Stimulated activated naive CD8-positive, alpha-beta T cell treated with anti-CD3 and anti-CD28 coated beads, Interleukin-15, Interleukin-2, amounts not matched to agents 100 ng/mL and 50 ng/mL, for 24 hours (primary cell): Measurements from ENCODE around the gene TMEM178A.
"Not testable (repeated sequence)": the region's sequence is repeated elsewhere in the genome, so short reads cannot be mapped to it uniquely, and the experiment has no call there.

Experiments used
- H3K27ac Mint-ChIP-seq: one replicate; pipeline ENCODE4 v1.8.0; 2021; ENCODE audit warnings: mild to moderate bottlenecking, mixed read lengths
- H3K27me3 Mint-ChIP-seq: one replicate; pipeline ENCODE4 v1.8.0; 2021; ENCODE audit warnings: mixed read lengths
- H3K36me3 Mint-ChIP-seq: one replicate; pipeline ENCODE4 v1.8.0; 2021; ENCODE audit warnings: low read depth, mixed read lengths
- H3K4me1 Mint-ChIP-seq: one replicate; pipeline ENCODE4 v1.8.0; 2021; ENCODE audit warnings: low read depth, mixed read lengths
- H3K4me3 Mint-ChIP-seq: one replicate; pipeline ENCODE4 v1.8.0; 2021; ENCODE audit warnings: mild to moderate bottlenecking, mixed read lengths
- H3K9me3 Mint-ChIP-seq: one replicate; pipeline ENCODE4 v1.8.0; 2021; ENCODE audit warnings: mixed read lengths

Gene TMEM178A

DNA sequence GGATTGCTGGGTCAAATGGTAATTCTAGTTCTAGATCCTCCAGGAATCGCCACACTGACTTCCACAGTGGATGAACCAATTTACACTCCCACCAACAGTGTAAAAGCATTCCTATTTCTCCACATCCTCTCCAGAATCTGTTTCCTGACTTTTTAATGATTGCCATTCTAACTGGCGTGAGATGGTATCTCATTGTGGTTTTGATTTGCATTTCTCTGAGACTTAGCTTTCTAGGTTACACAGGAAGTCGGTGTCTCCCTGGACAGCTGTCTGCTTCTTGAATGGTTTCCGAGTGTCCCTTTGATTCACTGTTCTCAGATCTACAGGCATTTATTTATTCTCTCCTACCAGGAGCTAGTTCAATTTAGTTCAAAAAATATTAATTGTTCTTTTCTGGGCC, 62.4 kb downstream of the TMEM178A start:
- H3K4me3 Mint-ChIP-seq, H3K4me1 Mint-ChIP-seq, H3K27ac Mint-ChIP-seq, H3K27me3 Mint-ChIP-seq, H3K9me3 Mint-ChIP-seq: not testable (repeated sequence)
- peaks cover 19% of the 10 kb centered on the region for H3K36me3 Mint-ChIP-seq

DNA sequence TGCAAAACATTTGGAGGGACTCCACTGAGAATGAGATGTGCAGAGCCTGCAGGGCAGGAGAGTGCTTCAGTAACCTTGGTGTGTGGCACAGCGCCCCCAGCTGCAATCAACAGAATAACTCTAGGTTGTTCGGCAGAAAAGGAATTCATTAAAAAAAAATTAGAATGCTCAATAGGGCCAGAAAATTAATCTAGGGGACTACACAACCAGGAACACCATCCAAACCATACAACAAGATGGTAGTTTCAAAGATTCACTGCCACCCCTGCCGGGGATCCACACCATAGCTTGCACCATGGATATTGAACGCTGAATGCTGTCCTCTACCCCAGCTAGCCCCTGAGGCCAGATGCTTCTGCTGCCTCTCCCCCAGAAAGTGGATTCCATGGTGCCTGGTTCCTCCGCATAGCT, 63.2 kb downstream of the TMEM178A start:
- H3K4me3 Mint-ChIP-seq: no peak overlapping the region
- H3K4me1 Mint-ChIP-seq: peaks cover 4% of the 10 kb centered on the region
- H3K27me3 Mint-ChIP-seq: no peaks in the 10 kb centered on the region
- no peak overlapping the region for H3K27ac Mint-ChIP-seq
- peaks cover 26% of the 10 kb centered on the region for H3K36me3 Mint-ChIP-seq
- no peaks in the 10 kb centered on the region for H3K9me3 Mint-ChIP-seq

- Mint-ChIP-seq H3K9me3 (no peaks in the 10 kb centered on the region), H3K27ac (no peak overlapping the region), H3K4me3 (no peak overlapping the region), H3K27me3 (no peaks in the 10 kb centered on the region), H3K4me1 (peaks cover 4% of the 10 kb centered on the region), H3K36me3 (peaks cover 38% of the 10 kb centered on the region)
These were observed 64.6 kb downstream of the TMEM178A start for GRCh38 chr2:39730276-39730675.

DNA sequence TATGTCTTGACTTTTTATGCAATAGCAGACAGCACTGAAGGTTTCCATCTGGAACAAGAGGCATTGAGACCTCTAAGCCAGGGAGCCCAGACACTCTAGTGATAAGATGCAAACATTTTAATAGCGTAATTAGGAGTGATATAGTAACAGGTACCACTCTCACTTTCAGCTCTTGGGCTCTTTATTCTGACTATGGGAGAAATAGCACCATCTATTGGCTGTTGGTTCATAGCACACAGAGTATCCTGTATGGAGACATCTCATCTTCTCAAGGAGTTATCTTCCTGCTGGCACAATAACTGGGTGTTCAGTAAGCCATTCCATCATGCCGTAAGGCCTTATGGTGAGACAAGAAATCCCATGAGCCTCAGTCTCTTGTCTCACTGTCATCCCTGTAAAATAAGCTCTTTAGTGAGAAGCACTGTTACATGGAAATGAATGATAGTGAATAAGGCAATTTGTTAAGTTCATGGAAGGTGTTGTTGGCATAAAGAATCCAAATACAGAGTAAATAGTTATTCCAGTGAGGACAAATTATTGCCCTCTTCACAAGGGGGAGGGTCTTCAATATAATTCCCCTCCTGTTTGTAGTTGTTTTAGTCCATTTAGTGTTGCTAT, 65.1 kb downstream of the TMEM178A start:
- Mint-ChIP-seq H3K27ac (no peak overlapping the region), H3K4me3 (no peak overlapping the region), H3K9me3 (no peaks in the 10 kb centered on the region), H3K36me3 (peaks cover 43% of the 10 kb centered on the region), H3K4me1 (peaks cover 9% of the 10 kb centered on the region), H3K27me3 (no peaks in the 10 kb centered on the region)

- H3K27me3 Mint-ChIP-seq: no peaks in the 10 kb centered on the region
- H3K27ac Mint-ChIP-seq: no peak overlapping the region
- peaks cover 10% of the 10 kb centered on the region for H3K4me1 Mint-ChIP-seq
- H3K36me3 Mint-ChIP-seq: peaks cover 50% of the 10 kb centered on the region
- H3K4me3 Mint-ChIP-seq: no peak overlapping the region
- H3K9me3 Mint-ChIP-seq: no peaks in the 10 kb centered on the region
These were observed 65.8 kb downstream of the TMEM178A start for GRCh38 chr2:39731546-39731945.

GRCh38 chr2:39732482-39732881, 66.8 kb downstream of the TMEM178A start:
- H3K27me3 Mint-ChIP-seq: no peaks in the 10 kb centered on the region
- peaks cover 59% of the 10 kb centered on the region for H3K36me3 Mint-ChIP-seq
- H3K9me3 Mint-ChIP-seq: no peaks in the 10 kb centered on the region
- H3K4me1 Mint-ChIP-seq: peaks cover 14% of the 10 kb centered on the region
- no peak overlapping the region for H3K4me3 Mint-ChIP-seq
- H3K27ac Mint-ChIP-seq: no peak overlapping the region

GRCh38 chr2:39733070-39733674, 67.5 kb downstream of the TMEM178A start:
- Mint-ChIP-seq H3K27me3 (no peaks in the 10 kb centered on the region), H3K9me3 (no peaks in the 10 kb centered on the region), H3K27ac (no peak overlapping the region), H3K36me3 (peaks cover 66% of the 10 kb centered on the region), H3K4me1 (peaks cover 18% of the 10 kb centered on the region), H3K4me3 (no peak overlapping the region)

DNA sequence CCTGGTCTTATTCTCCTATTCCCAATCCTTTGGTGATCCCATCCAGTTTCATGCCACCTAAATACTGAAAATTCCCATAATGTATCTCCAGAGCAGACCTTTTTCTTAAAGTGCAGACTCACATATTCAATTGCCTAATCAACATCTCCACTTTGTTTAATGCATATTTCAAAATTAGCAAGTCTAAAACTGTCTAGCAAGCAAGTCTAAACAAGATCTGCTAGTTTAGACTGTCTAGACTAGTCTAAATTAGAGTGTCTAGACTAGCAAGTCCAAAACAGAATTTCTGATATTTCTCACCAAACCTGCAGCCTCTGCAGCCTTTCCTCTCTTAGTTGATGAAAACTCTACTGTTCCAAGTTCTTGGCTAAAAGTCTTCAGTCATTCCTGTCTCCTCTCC, 68.7 kb downstream of the TMEM178A start:
- Mint-ChIP-seq H3K36me3 (peaks cover 77% of the 10 kb centered on the region), H3K9me3 (no peaks in the 10 kb centered on the region), H3K27me3 (no peaks in the 10 kb centered on the region), H3K27ac (no peak overlapping the region), H3K4me1 (peaks cover 16% of the 10 kb centered on the region), H3K4me3 (no peak overlapping the region)

DNA sequence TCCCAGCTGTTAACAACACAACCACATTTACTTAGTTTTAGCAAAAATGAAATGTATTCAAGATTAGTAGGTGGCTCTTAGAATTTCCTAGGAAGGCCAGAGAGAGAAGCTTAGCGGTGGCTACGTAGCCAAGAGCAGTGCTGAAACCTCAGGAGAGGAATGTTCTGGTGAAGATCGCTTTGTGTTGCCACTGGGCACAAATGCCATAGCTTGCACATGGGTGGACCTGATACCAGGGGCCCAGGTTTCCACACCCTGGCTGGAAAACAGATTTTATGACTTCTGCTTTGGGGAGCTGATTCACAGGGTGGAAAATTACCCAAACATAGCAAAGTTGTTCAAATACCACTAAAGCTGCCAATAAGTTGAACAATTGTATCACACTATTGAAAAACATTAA, 69.9 kb downstream of the TMEM178A start:
- Mint-ChIP-seq H3K27ac (no peak overlapping the region), H3K4me3 (no peak overlapping the region), H3K4me1 (peaks cover 16% of the 10 kb centered on the region), H3K9me3 (no peaks in the 10 kb centered on the region), H3K27me3 (no peaks in the 10 kb centered on the region), H3K36me3 (peaks cover 85% of the 10 kb centered on the region)

GRCh38 chr2:39736640-39737039, 70.9 kb downstream of the TMEM178A start:
- Mint-ChIP-seq H3K36me3 (peaks cover 89% of the 10 kb centered on the region), H3K27ac (no peak overlapping the region), H3K4me1 (peaks cover 16% of the 10 kb centered on the region), H3K4me3 (no peak overlapping the region), H3K27me3 (no peaks in the 10 kb centered on the region), H3K9me3 (no peaks in the 10 kb centered on the region)

- no peaks in the 10 kb centered on the region for H3K27me3 Mint-ChIP-seq
- no peak overlapping the region for H3K4me3 Mint-ChIP-seq
- peaks cover 16% of the 10 kb centered on the region for H3K4me1 Mint-ChIP-seq
- peaks cover 89% of the 10 kb centered on the region for H3K36me3 Mint-ChIP-seq
- no peaks in the 10 kb centered on the region for H3K9me3 Mint-ChIP-seq
- peak overlapping the region; percentile 1 for H3K27ac Mint-ChIP-seq
These were observed 71.9 kb downstream of the TMEM178A start for GRCh38 chr2:39737661-39738060.

- no peak overlapping the region for H3K4me3 Mint-ChIP-seq
- H3K9me3 Mint-ChIP-seq: no peaks in the 10 kb centered on the region
- no peak overlapping the region for H3K27ac Mint-ChIP-seq
- peaks cover 90% of the 10 kb centered on the region for H3K36me3 Mint-ChIP-seq
- peaks cover 16% of the 10 kb centered on the region for H3K4me1 Mint-ChIP-seq
- no peaks in the 10 kb centered on the region for H3K27me3 Mint-ChIP-seq
These were observed 73.2 kb downstream of the TMEM178A start for GRCh38 chr2:39738936-39739335.

DNA sequence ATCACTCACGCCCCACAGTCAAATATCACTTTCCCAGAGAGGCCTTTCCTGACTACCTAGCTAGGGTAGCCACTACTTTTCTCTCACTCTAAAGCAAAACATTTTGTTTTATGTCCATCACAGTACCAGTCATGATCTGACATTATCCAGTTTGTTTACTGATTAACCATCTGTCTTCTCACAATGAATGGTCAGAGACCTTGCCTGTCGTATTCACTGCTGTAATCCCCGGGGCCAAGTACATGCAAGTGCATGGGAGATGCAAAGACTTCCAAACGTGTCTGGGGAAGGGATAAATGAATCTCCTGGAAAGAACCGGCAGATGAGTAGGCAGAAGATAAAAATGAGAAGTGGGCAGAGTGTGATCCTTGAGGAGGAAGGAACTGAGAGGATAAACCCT, 73.7 kb downstream of the TMEM178A start:
- Mint-ChIP-seq H3K4me3 (no peak overlapping the region), H3K36me3 (peaks cover 88% of the 10 kb centered on the region), H3K9me3 (no peaks in the 10 kb centered on the region), H3K27ac (no peak overlapping the region), H3K27me3 (no peaks in the 10 kb centered on the region), H3K4me1 (peaks cover 16% of the 10 kb centered on the region)

GRCh38 chr2:39741871-39742270, 76.2 kb downstream of the TMEM178A start:
- Mint-ChIP-seq H3K27ac (no peak overlapping the region), H3K27me3 (no peaks in the 10 kb centered on the region), H3K4me1 (peaks cover 9% of the 10 kb centered on the region), H3K4me3 (no peak overlapping the region), H3K9me3 (no peaks in the 10 kb centered on the region), H3K36me3 (peaks cover 88% of the 10 kb centered on the region)

GRCh38 chr2:39743269-39743776, 77.6 kb downstream of the TMEM178A start:
- H3K4me1 Mint-ChIP-seq: no peaks in the 10 kb centered on the region
- H3K4me3 Mint-ChIP-seq: no peak overlapping the region
- no peaks in the 10 kb centered on the region for H3K27me3 Mint-ChIP-seq
- peaks cover 87% of the 10 kb centered on the region for H3K36me3 Mint-ChIP-seq
- no peaks in the 10 kb centered on the region for H3K9me3 Mint-ChIP-seq
- peak overlapping the region; percentile 55 for H3K27ac Mint-ChIP-seq

DNA sequence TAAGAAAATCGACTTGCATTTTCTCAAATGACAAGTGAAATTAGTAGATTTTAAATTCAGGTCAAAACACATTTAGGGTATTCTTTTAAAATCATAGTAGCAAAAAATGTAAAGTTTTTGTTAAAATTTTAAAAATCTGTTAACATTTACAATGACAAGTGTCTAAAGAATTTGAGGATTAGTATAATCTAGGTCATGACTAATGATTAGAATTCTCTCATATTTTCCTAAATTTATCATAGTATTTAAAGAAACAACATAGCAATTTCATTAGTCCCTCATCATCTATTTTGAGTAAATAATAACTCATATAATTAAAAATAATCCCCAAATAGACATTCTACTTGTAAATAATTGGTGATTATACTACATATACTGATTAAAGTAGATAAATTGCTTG, 89.7 kb downstream of the TMEM178A start:
- Mint-ChIP-seq H3K27ac (no peak overlapping the region), H3K4me3 (no peak overlapping the region), H3K27me3 (no peaks in the 10 kb centered on the region), H3K9me3 (no peaks in the 10 kb centered on the region), H3K4me1 (no peaks in the 10 kb centered on the region), H3K36me3 (peaks cover 85% of the 10 kb centered on the region)
